Liver (tissue), 9 donors: ENCODE data around the gene KIFC1. TPM values are rescaled to one million over a fixed set of nuclear protein-coding genes. Genes with fewer than 3 reads are reported as not detected.

Source experiments
- DNase-seq: peaks from one replicate; pipeline ENCODE4 v3.0.0-alpha.2; 2017; ENCODE audit warnings: low spot score
- H3K27ac ChIP-seq, 2 donors: one replicate each; pipeline ENCODE4 v1.7.0; 2013; ENCODE audit warnings: inconsistent platforms in 2 of 2, low read length in 2 of 2, control low read depth in 1 of 2, low read depth in 1 of 2, mild to moderate bottlenecking in 1 of 2
- H3K27me3 ChIP-seq, 4 donors: one replicate each; pipeline versions ENCODE4 v1.6.1 to v1.7.0; 2013; ENCODE audit warnings: low read length in 3 of 4, inconsistent platforms in 1 of 4, mild to moderate bottlenecking in 1 of 4, moderate library complexity in 1 of 4; ENCODE audit not compliant: control insufficient read depth in 4 of 4, insufficient read depth in 4 of 4
- H3K36me3 ChIP-seq, 4 donors: one replicate each; pipeline versions ENCODE4 v1.6.1 to v1.7.0; 2013; ENCODE audit warnings: low read length in 3 of 4, mild to moderate bottlenecking in 3 of 4, low read depth in 1 of 4, moderate library complexity in 1 of 4; ENCODE audit not compliant: control insufficient read depth in 4 of 4, insufficient read depth in 3 of 4
- H3K4me1 ChIP-seq, 4 donors: one replicate each; pipeline versions ENCODE4 v1.6.1 to v1.7.0; 2013; ENCODE audit warnings: low read length in 3 of 4, mild to moderate bottlenecking in 3 of 4, moderate library complexity in 1 of 4; ENCODE audit not compliant: control insufficient read depth in 4 of 4, insufficient read depth in 4 of 4
- H3K4me3 ChIP-seq, 3 donors: one replicate each; pipeline versions ENCODE4 v1.6.1 to v1.7.0; 2013; ENCODE audit warnings: low read length in 3 of 3, control low read depth in 1 of 3, low read depth in 1 of 3, mild to moderate bottlenecking in 1 of 3
- H3K9ac ChIP-seq, 2 donors: one replicate each; pipeline ENCODE4 v1.7.0; 2013; ENCODE audit warnings: low read length in 2 of 2, mild to moderate bottlenecking in 2 of 2, moderate library complexity in 2 of 2, control low read depth in 1 of 2, low read depth in 1 of 2
- H3K9me3 ChIP-seq, 4 donors: one replicate each; pipeline versions ENCODE4 v1.6.1 to v1.7.0; 2013; ENCODE audit warnings: low read length in 3 of 4; ENCODE audit not compliant: control insufficient read depth in 4 of 4
- GABPA ChIP-seq, 2 donors: IDR thresholded peaks in 1 of 2; conservative IDR thresholded peaks in 1 of 2; 2 replicates each; pipeline ENCODE4 v1.6.1; 2016; ENCODE audit warnings: antibody characterized with exemption in 2 of 2, mild to moderate bottlenecking in 1 of 2, moderate library complexity in 1 of 2
- HNF4A ChIP-seq, 2 donors: conservative IDR thresholded peaks; 2 replicates each; pipeline ENCODE4 v1.6.1; 2016; ENCODE audit warnings: antibody characterized with exemption in 2 of 2, mild to moderate bottlenecking in 2 of 2
- HNF4G ChIP-seq: IDR thresholded peaks from 2 replicates; pipeline ENCODE4 v1.6.1; 2016; ENCODE audit warnings: antibody characterized with exemption
- JUND ChIP-seq, 2 donors: IDR thresholded peaks; 2 replicates each; pipeline ENCODE4 v1.6.1; 2016; ENCODE audit warnings: antibody characterized with exemption in 2 of 2
- NR2F2 ChIP-seq: IDR thresholded peaks from 2 replicates; pipeline ENCODE4 v1.6.1; 2016; ENCODE audit warnings: antibody characterized with exemption
- RXRA ChIP-seq, 2 donors: IDR thresholded peaks; 2 replicates each; pipeline ENCODE4 v1.6.1; 2017 to 2018; ENCODE audit warnings: antibody characterized with exemption in 2 of 2, mild to moderate bottlenecking in 1 of 2
- SP1 ChIP-seq: IDR thresholded peaks from 2 replicates; pipeline ENCODE4 v1.6.1; 2018; ENCODE audit warnings: antibody characterized with exemption, mild to moderate bottlenecking
- TAF1 ChIP-seq: conservative IDR thresholded peaks from 2 replicates; pipeline ENCODE4 v1.6.1; 2016; ENCODE audit warnings: antibody characterized with exemption, mild to moderate bottlenecking
- YY1 ChIP-seq: IDR thresholded peaks from 2 replicates; pipeline ENCODE4 v1.6.1; 2016; ENCODE audit warnings: antibody characterized with exemption, mild to moderate bottlenecking
- WGBS: extraction: QIAGEN DNeasy Blood & Tissue Kit; methylation state at CpG from one replicate; pipeline ENCODE4 v1.1.7; 2013; 5-methylcytosine and 5-hydroxymethylcytosine counted together
- polyA plus RNA-seq, 2 donors: library from polyadenylated mRNA; stranded (reverse) in 1 of 2; unstranded in 1 of 2; fragments of 200-250 nt in 1 of 2; fragments of >200 nt in 1 of 2; fragmentation: Nextera tagmentation in 1 of 2; extraction: Ambion mirVana in 1 of 2; gene quantifications; one replicate each; pipeline versions ENCODE4 v1.2.1 to v1.2.3, GENCODE V29; 2013 to 2015
- total RNA-seq, 2 donors: library from RNA; depleted of rRNA; stranded (reverse); fragments of >200 nt; gene quantifications; one replicate each; pipeline ENCODE4 v1.2.3, GENCODE V29; 2014
- TF ChIP-seq, protein P1 (sequence below): IDR thresholded peaks from 2 replicates; pipeline ENCODE4 v1.6.1; 2016; ENCODE audit warnings: antibody characterized with exemption
- TF ChIP-seq, protein P2 (sequence below): fragments of 150-350 bp; IDR thresholded peaks from 2 replicates; pipeline ENCODE4 v1.5.1; 2017; ENCODE audit warnings: improper control_type of control experiment, low read depth, low read length; ENCODE audit not compliant: missing input control
- TF ChIP-seq, protein P3 (sequence below): IDR thresholded peaks from 2 replicates; pipeline ENCODE4 v1.6.1; 2016; ENCODE audit warnings: antibody characterized with exemption, mild to moderate bottlenecking
- donor health status: healthy.
- donor health status: healthy.
- donor health status: healthy.
- donor health status: healthy.
- donor health status: healthy.

KIFC1 gene
- total and polyA plus RNA-seq, 4 donors = 0.08 to 30.0 (median 1.3) TPM

DNA sequence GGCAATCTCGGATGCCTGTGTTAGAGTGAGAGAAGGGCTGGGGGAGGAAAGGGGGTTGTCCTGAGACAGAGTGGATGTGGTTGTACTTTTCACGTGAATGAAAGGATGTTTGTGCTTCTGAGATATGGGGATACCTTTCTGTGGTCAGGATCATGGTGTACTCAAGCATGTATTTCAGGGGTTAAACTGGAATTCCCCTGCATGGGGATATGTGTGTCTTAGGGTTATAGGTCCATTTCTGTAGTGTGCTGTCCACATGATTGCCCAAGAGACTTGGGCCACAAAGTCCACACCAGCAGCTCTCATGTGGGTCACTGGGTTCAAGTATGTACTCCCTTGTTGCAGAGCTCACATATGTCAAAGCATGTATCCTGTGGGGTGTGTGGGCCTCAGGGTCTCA, 38.7 kb downstream of the KIFC1 start:
- 54% methylated on average over 2 of the region's 2 CpGs for WGBS
- Histone ChIP-seq H3K9me3 (no peaks in the 10 kb centered on the region), H3K27me3 (no peaks in the 10 kb centered on the region), H3K4me1 (peaks cover 8 to 44% (median 22%) of the 10 kb centered on the region in 4 donors), H3K27ac (no peak overlapping the region), H3K9ac (no peak overlapping the region), H3K36me3 (no peaks in the 10 kb centered on the region), H3K4me3 (no peak overlapping the region)
- TF ChIP-seq, protein P1, sequence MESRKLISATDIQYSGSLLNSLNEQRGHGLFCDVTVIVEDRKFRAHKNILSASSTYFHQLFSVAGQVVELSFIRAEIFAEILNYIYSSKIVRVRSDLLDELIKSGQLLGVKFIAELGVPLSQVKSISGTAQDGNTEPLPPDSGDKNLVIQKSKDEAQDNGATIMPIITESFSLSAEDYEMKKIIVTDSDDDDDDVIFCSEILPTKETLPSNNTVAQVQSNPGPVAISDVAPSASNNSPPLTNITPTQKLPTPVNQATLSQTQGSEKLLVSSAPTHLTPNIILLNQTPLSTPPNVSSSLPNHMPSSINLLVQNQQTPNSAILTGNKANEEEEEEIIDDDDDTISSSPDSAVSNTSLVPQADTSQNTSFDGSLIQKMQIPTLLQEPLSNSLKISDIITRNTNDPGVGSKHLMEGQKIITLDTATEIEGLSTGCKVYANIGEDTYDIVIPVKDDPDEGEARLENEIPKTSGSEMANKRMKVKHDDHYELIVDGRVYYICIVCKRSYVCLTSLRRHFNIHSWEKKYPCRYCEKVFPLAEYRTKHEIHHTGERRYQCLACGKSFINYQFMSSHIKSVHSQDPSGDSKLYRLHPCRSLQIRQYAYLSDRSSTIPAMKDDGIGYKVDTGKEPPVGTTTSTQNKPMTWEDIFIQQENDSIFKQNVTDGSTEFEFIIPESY = no peak
- TF ChIP-seq YY1 (no peak), HNF4A (conservative IDR thresholded peaks at IDR 0.05) (peak; percentile 73 to 88), SP1 (peak; percentile 51), HNF4G (peak; percentile 45), JUND (IDR thresholded peaks at IDR 0.05) (peak in 1 of 2 donors; percentile 34), RXRA (IDR thresholded peaks at IDR 0.05) (peak; percentile 31 to 54)
- TF ChIP-seq, protein P2, sequence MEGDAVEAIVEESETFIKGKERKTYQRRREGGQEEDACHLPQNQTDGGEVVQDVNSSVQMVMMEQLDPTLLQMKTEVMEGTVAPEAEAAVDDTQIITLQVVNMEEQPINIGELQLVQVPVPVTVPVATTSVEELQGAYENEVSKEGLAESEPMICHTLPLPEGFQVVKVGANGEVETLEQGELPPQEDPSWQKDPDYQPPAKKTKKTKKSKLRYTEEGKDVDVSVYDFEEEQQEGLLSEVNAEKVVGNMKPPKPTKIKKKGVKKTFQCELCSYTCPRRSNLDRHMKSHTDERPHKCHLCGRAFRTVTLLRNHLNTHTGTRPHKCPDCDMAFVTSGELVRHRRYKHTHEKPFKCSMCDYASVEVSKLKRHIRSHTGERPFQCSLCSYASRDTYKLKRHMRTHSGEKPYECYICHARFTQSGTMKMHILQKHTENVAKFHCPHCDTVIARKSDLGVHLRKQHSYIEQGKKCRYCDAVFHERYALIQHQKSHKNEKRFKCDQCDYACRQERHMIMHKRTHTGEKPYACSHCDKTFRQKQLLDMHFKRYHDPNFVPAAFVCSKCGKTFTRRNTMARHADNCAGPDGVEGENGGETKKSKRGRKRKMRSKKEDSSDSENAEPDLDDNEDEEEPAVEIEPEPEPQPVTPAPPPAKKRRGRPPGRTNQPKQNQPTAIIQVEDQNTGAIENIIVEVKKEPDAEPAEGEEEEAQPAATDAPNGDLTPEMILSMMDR = no peak
- no peak for DNase-seq

DNA sequence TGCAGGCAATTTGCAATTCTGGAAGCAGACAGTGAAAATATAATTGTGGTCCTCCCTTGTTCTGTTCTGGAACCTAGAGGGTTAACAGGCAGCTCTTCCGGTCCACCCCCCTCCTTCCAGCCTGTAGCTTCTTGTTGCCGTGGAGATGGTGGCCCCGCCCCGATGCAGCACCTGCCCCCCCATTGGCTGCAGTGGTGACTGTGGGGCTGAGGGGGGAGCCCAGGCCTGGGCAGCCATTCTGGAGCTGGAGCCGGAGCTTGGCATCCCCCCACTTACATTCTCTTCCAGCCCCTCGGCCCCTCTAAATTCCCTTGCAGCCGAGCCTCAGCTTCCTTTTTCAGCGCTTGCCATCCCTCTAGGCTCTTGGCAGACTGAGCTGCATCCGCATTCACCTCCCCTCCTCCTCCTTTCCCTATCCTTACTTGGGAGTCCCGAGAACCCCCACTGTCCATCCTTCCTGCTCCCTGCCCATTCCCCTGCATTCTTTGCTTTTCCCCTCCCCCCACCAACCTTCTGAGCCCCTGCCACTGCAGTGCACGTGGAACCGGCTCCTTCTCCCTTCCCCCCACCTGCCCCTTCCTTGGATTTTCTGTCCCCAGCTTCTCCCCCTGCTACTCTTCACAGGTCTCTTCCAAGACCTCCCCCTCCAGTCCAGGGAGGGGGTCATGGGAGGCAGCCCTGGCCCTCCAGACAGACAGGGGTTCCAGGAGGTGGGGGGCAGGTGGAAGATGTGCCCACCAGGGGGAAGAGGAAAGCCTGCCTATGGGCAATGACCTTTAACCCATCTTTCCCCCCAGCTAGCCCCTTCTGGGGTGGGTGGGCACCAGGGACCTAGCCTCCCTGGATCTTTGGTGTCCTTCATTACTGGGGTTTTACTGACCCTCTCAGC, 39.6 kb downstream of the KIFC1 start:
- H3K27ac ChIP-seq = peak overlapping the region in 1 of 2 donors; percentile 8
- H3K9me3 ChIP-seq = no peaks in the 10 kb centered on the region
- peaks cover 8 to 40% (median 22%) of the 10 kb centered on the region in 4 donors for H3K4me1 ChIP-seq
- no peak overlapping the region for H3K4me3 ChIP-seq
- H3K36me3 ChIP-seq = peaks cover 0 to 3% (median 0%) of the 10 kb centered on the region in 4 donors
- TF ChIP-seq TAF1 (no peak), JUND (IDR thresholded peaks at IDR 0.05) (no peak), GABPA (IDR thresholded peaks at IDR 0.05 in 1 of 2, conservative IDR thresholded peaks at IDR 0.05 in 1 of 2) (no peak), YY1 (no peak), NR2F2 (no peak)
- TF ChIP-seq, protein P3, sequence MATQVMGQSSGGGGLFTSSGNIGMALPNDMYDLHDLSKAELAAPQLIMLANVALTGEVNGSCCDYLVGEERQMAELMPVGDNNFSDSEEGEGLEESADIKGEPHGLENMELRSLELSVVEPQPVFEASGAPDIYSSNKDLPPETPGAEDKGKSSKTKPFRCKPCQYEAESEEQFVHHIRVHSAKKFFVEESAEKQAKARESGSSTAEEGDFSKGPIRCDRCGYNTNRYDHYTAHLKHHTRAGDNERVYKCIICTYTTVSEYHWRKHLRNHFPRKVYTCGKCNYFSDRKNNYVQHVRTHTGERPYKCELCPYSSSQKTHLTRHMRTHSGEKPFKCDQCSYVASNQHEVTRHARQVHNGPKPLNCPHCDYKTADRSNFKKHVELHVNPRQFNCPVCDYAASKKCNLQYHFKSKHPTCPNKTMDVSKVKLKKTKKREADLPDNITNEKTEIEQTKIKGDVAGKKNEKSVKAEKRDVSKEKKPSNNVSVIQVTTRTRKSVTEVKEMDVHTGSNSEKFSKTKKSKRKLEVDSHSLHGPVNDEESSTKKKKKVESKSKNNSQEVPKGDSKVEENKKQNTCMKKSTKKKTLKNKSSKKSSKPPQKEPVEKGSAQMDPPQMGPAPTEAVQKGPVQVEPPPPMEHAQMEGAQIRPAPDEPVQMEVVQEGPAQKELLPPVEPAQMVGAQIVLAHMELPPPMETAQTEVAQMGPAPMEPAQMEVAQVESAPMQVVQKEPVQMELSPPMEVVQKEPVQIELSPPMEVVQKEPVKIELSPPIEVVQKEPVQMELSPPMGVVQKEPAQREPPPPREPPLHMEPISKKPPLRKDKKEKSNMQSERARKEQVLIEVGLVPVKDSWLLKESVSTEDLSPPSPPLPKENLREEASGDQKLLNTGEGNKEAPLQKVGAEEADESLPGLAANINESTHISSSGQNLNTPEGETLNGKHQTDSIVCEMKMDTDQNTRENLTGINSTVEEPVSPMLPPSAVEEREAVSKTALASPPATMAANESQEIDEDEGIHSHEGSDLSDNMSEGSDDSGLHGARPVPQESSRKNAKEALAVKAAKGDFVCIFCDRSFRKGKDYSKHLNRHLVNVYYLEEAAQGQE = no peak
- 44% methylated on average over 12 of the region's 12 CpGs for WGBS
- no peaks in the 10 kb centered on the region for H3K27me3 ChIP-seq
- no peak overlapping the region for H3K9ac ChIP-seq
- DNase-seq = peak; percentile 68
